Mammary epithelial cell (primary cell): ENCODE data around the gene COLEC12.

Experiments
- CTCF ChIP-seq, 2 donors: IDR thresholded peaks in 1 of 2; conservative IDR thresholded peaks in 1 of 2; 2 replicates each; pipeline ENCODE4 v1.5.1; 2011 to 2012; ENCODE audit warnings: inconsistent platforms in 2 of 2, low read length in 2 of 2, mild to moderate bottlenecking in 2 of 2, control low read depth in 1 of 2, low read depth in 1 of 2; ENCODE audit not compliant: insufficient read depth in 1 of 2; ENCODE audit errors: extremely low read depth in 1 of 2
- EZH2 ChIP-seq: IDR thresholded peaks from 2 replicates; pipeline ENCODE4 v1.6.1; 2012; ENCODE audit warnings: low read length, inconsistent platforms, borderline replicate concordance

- TF ChIP-seq CTCF (conservative IDR thresholded peaks at IDR 0.05 in 1 of 2, IDR thresholded peaks at IDR 0.05 in 1 of 2; ENCODE audit: extremely low read depth in 1 of 2, insufficient read depth in 1 of 2, low read depth in 1 of 2, low read length in 2 of 2) (no peak), EZH2 (no peak)
Measured at GRCh38 chr18:361941-362310, 138.6 kb downstream of the COLEC12 start.
